MG63 (cell line): ENCODE results near the gene QPRT. TPM values are rescaled to one million over a fixed set of nuclear protein-coding genes. Genes with fewer than 3 reads are reported as not detected.
"Not testable (repeated sequence)": the region's sequence is repeated elsewhere in the genome, so short reads cannot be mapped to it uniquely, and the experiment has no call there.

Experiments
- DNase-seq: peaks from one replicate; pipeline ENCODE4 v3.0.0-alpha.2; 2020
- H3K27me3 ChIP-seq: fragments of 250-450 bp; sonication (Bioruptor Pico); 2 replicates; pipeline ENCODE4 v1.5.1; 2020; ENCODE audit warnings: mild to moderate bottlenecking, moderate library complexity
- H3K36me3 ChIP-seq: fragments of 250-450 bp; sonication (Bioruptor Pico); 2 replicates; pipeline ENCODE4 v1.5.1; 2020; ENCODE audit warnings: mild to moderate bottlenecking, moderate library complexity
- H3K4me3 ChIP-seq: fragments of 250-450 bp; sonication (Bioruptor Pico); 2 replicates; pipeline ENCODE4 v1.5.1; 2020; ENCODE audit warnings: mild to moderate bottlenecking, moderate library complexity
- H3K9me3 ChIP-seq: fragments of 250-450 bp; sonication (Bioruptor Pico); 2 replicates; pipeline ENCODE4 v1.5.1; 2020; ENCODE audit warnings: mild to moderate bottlenecking, moderate library complexity
- total RNA-seq: library from RNA; depleted of rRNA; stranded (reverse); fragments of >200 nt; shearing (Covaris generic); gene quantifications from 2 replicates; pipeline ENCODE4 v1.2.3, GENCODE V29; 2014; ENCODE audit warnings: low replicate concordance

Gene QPRT
- total RNA-seq, 1 experiment from 2014 or later, result 0.36 TPM

DNA sequence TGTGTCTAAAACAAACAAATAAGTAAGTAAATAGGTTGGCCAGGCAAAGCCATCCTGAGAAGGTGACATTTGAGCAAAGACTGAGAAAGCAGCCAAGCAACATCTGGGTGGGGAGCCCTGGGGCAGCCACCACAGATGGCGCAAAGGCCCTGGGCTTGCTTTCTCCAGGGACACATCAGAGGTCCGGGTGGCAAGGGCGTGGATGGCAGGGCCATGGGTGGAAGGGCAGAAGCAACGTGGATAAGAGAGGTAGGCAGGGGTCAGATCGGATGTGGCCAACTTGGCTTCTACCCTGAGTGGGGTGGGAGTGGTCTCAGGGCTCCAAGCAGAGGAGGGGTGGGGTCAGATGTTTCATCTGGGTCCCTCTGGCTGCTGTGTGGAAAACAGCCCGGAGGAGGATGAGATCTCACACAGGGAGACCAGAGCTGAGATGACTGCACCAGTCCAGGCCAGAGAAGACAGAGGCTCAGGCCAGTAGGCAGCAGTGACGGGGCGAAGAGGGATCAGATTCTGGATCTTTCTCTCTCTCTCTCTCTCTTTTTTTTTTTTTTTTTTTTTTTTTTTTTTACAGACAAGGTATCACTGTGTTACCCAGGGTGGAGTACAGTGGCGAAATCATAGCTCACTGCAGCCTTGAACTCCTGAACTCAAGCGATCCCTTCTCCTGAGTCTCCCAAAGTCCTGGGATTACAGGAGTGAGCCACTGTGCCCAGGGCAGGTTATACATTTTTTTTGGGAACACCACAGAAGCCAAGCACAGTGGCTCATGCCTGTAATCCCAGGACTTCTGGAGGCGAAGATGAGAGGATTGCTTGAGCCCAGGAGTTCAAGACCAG lies 22.1 kb upstream of the QPRT start:
- no peaks in the 10 kb centered on the region for H3K36me3 ChIP-seq
- no peak for DNase-seq
- H3K4me3 ChIP-seq, result no peak overlapping the region
- H3K9me3 ChIP-seq, result no peaks in the 10 kb centered on the region
- no peaks in the 10 kb centered on the region for H3K27me3 ChIP-seq

DNA sequence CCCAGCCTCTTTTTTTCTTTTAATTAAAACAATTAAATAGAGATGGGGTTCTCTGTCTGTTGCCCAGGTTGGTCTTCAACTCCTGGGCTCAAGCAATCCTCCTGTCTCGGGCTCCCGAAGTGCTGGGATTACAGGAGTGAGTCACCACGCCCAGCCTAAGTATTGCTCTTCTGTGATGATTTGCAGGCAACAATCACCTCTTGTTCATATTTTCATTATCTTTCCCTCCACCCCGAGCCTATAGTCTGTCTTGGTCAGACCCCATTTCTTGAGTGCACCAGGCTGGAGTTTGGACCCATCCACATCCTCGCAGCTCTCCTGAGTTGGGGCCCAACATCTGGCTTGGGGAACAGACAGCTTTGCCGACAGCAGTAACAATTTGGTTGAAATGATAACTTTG lies 20.3 kb upstream of the QPRT start:
- Histone ChIP-seq H3K9me3 (no peaks in the 10 kb centered on the region), H3K36me3 (no peaks in the 10 kb centered on the region), H3K27me3 (no peaks in the 10 kb centered on the region), H3K4me3 (no peak overlapping the region)
- no peak for DNase-seq

DNA sequence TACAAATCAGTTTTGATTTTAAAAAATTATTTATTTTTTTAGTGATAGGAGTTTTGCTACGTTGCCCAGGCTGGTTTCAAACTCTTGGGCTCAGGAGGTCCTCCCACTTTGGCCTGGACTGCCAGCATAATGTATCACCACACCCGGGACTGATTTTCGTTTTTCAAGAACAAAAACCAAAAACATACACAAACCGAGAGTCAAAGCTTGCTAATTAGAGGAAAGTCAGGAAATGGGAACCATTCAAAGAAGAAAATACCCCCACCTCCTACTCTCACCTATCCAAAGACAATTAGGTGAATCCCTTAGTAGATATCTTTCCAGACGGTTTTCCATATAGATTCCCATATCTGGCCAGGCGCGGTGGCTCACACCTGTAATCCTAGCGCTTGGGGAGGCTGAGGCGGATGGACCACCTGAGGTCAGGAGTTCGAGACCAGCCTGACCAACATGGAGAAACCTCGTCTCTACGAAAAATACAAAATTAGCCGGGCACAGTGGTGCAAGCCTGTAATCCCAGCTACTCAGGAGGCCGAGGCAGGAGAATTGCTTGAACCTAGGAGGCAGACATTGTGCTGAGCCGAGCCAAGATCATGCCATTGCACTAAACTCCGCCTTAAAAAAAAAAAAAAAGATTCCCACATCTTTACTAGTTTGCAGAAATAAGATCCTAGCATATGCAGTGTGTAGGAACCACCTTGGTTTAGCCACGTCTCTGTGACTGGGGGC lies 16.8 kb upstream of the QPRT start:
- Histone ChIP-seq H3K4me3 (no peak overlapping the region), H3K9me3 (no peaks in the 10 kb centered on the region), H3K36me3 (no peaks in the 10 kb centered on the region), H3K27me3 (no peaks in the 10 kb centered on the region)
- DNase-seq, result no peak

DNA sequence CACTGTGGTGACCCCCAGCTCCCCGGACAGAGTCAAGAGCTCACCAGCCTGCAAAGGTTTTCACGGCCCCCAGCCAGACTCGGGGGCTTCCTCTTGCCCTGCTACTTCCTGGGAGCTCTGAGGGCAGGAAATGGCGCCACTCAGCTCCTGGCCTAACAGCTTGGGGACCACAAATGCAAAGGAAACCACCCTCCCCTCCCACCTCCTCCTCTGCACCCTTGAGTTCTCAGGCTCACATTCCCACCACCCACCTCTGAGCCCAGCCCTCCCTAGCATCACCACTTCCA lies 16.3 kb upstream of the QPRT start:
- no peaks in the 10 kb centered on the region for H3K36me3 ChIP-seq
- DNase-seq, result no peak

DNA sequence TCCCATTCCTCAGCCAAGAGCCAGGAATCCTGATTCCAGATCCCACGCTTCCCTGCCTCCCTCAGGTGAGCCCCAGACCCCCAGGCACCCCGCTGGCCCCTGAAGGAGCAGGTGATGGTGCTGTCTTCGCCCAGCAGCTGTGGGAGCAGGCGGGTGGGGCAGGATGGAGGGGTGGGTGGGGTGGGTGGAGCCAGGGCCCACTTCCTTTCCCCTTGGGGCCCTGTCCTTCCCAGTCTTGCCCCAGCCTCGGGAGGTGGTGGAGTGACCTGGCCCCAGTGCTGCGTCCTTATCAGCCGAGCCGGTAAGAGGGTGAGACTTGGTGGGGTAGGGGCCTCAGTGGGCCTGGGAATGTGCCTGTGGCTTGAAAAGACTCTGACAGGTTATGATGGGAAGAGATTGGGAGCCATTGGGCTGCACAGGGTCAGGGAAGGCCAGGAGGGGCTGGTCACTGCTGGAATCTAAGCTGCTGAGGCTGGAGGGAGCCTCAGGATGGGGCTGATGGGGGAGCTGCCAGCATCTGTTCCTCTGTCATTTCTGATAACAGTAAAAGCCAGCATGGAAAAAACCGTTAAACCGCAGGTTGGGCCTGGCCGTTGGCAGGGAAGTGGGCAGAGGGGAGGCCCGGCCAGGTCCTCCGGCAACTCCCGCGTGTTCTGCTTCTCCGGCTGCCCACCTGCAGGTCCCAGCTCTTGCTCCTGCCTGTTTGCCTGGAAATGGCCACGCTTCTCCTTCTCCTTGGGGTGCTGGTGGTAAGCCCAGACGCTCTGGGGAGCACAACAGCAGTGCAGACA lies 15.8 kb upstream of the QPRT start, which contains the start of gene SPN:
SPN (plus strand) TSS at position 232 of the 791 bp plus-strand sequence; CDS start at position 714, 482 bp downstream.
- Histone ChIP-seq H3K4me3 (no peak within 1 kb of the TSS), H3K36me3 (no peaks in the 10 kb centered on the region), H3K27me3 (no peaks in the 10 kb centered on the region), H3K9me3 (no peaks in the 10 kb centered on the region)
- no peak for DNase-seq

More for the DNA sequence above, 16.3 kb upstream of the QPRT start:
- Histone ChIP-seq H3K27me3 (no peaks in the 10 kb centered on the region), H3K4me3 (no peak overlapping the region), H3K9me3 (no peaks in the 10 kb centered on the region)

DNA sequence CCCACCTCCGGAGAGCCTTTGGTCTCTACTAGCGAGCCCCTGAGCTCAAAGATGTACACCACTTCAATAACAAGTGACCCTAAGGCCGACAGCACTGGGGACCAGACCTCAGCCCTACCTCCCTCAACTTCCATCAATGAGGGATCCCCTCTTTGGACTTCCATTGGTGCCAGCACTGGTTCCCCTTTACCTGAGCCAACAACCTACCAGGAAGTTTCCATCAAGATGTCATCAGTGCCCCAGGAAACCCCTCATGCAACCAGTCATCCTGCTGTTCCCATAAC lies 15.2 kb upstream of the QPRT start:
- no peaks in the 10 kb centered on the region for H3K36me3 ChIP-seq
- no peaks in the 10 kb centered on the region for H3K27me3 ChIP-seq
- H3K9me3 ChIP-seq, result no peaks in the 10 kb centered on the region
- no peak overlapping the region for H3K4me3 ChIP-seq
- DNase-seq, result no peak

DNA sequence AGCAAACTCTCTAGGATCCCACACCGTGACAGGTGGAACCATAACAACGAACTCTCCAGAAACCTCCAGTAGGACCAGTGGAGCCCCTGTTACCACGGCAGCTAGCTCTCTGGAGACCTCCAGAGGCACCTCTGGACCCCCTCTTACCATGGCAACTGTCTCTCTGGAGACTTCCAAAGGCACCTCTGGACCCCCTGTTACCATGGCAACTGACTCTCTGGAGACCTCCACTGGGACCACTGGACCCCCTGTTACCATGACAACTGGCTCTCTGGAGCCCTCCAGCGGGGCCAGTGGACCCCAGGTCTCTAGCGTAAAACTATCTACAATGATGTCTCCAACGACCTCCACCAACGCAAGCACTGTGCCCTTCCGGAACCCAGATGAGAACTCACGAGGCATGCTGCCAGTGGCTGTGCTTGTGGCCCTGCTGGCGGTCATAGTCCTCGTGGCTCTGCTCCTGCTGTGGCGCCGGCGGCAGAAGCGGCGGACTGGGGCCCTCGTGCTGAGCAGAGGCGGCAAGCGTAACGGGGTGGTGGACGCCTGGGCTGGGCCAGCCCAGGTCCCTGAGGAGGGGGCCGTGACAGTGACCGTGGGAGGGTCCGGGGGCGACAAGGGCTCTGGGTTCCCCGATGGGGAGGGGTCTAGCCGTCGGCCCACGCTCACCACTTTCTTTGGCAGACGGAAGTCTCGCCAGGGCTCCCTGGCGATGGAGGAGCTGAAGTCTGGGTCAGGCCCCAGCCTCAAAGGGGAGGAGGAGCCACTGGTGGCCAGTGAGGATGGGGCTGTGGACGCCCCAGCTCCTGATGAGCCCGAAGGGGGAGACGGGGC lies 14.7 kb upstream of the QPRT start:
- no peak for DNase-seq
- Histone ChIP-seq H3K27me3 (no peaks in the 10 kb centered on the region), H3K4me3 (no peak overlapping the region), H3K9me3 (no peaks in the 10 kb centered on the region), H3K36me3 (no peaks in the 10 kb centered on the region)

DNA sequence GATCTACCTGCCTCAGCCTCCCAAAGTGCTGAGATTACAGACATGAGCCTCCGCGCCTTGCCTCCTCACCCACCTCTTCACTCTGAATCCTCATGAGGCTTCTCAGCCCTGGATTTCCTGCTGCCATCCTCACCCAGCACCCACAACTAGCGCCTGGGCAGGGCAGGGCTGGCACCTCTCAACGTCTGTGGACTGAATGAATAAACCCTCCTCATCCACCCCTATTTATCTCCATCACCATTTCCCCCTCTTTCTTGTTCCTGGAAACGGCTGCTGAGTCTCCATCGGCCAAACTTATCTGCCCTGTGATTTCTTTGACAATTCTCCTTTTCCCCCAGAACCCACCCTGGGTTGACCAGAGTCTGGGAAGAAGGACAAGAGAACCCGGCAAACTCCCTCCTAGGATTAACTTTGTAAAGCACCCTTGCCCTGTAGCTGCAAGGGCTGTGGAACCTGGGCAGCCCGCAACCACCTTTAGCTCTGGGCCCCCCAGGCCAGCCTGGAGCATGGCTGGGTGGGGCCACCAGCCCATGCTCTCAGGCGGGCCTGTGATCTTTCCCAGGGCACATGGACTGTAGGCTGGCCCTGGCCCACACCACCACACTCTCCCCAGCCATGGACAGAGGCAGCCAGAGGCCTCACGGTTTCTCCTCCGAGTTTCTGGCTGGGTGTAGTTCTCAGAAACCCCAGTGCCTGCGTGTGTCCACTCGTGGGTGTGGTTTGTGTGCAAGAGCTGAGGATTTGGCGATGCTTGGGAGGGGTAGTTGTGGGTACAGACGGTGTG lies 13.5 kb upstream of the QPRT start:
- Histone ChIP-seq H3K9me3 (no peaks in the 10 kb centered on the region), H3K27me3 (no peaks in the 10 kb centered on the region), H3K36me3 (no peaks in the 10 kb centered on the region), H3K4me3 (no peak overlapping the region)
- no peak for DNase-seq

DNA sequence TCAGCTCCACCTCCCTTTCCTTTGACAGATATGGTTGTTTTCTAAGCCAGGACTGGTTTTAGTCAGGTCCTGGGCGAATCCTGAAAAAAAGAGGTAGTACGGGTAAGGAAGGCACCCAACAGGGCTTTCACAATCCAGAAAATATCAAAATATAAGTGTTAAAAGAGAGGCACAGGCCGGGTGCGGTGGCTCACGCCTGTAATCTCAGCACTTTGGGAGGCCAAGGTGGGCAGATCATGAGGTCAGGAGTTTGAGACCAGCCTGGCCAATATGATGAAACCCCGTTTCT lies 11.7 kb upstream of the QPRT start:
- DNase-seq, H3K36me3 ChIP-seq, H3K27me3 ChIP-seq: not testable (repeated sequence)

DNA sequence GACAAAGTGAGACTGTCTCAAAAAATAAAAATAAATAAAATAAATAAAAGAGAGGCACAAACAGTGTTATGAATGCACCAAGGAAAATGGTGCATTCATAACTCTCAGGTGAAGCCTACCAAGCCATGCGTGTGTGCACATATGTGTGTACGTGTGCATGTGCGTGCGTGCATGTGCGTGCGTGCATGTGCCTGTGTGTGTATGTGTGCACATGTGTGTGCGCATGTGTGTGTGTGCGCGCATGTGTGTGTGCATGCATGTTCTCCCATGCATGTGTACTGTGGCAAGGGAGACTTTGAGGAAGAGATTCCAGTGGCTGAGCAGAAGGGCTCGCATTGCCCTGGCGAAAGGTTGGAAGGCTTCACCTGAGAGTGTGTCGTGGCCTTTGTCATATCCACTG lies 11.2 kb upstream of the QPRT start:
- H3K27me3 ChIP-seq, result no peaks in the 10 kb centered on the region
- no peak overlapping the region for H3K4me3 ChIP-seq
- no peaks in the 10 kb centered on the region for H3K36me3 ChIP-seq
- H3K9me3 ChIP-seq, result no peaks in the 10 kb centered on the region
- DNase-seq, result no peak

More for the DNA sequence above, 11.7 kb upstream of the QPRT start:
- H3K9me3 ChIP-seq, H3K4me3 ChIP-seq: not testable (repeated sequence)

DNA sequence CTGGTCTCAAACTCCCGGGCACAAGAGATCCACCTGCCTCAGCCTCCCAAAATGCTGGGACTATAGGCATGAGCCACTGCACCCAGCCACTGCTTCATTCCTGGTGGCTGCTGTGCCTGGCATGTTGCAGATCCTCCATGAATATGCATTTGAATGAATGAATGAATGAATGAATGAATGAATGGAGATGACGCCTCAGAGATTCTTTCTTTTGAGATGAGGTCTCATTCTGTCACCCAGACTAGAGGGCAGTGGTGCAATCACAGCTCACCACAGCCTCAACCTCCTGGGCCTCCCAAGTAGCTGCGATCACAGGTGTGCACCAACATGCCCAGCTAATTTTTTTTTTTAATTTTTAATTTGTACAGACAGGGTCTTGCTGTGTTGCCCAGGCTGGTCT lies 10.7 kb upstream of the QPRT start:
- Histone ChIP-seq H3K27me3 (no peaks in the 10 kb centered on the region), H3K9me3 (no peaks in the 10 kb centered on the region), H3K4me3 (no peak overlapping the region), H3K36me3 (no peaks in the 10 kb centered on the region)
- no peak for DNase-seq

DNA sequence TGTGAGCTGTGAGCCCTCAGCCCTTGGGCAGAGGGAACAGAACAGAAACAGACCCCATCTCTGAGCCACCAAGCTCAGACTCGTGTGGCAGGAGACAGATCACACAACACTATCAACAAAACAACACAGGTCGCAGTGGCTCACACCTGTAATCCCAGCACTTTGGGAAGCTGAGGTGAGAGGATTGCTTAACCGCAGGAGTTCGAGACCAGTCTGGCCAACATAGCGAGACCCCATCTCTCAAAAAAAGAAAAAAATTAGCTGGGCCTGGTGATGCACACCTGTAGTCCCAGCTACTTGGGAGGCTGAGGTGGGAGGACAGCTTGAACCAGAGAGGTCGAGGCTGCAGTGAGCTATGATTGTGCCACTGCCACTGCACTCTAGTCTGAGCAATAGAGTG lies 5.5 kb upstream of the QPRT start:
- no peak for DNase-seq
- no peaks in the 10 kb centered on the region for H3K36me3 ChIP-seq
- no peaks in the 10 kb centered on the region for H3K9me3 ChIP-seq
- no peaks in the 10 kb centered on the region for H3K27me3 ChIP-seq
- no peak overlapping the region for H3K4me3 ChIP-seq

DNA sequence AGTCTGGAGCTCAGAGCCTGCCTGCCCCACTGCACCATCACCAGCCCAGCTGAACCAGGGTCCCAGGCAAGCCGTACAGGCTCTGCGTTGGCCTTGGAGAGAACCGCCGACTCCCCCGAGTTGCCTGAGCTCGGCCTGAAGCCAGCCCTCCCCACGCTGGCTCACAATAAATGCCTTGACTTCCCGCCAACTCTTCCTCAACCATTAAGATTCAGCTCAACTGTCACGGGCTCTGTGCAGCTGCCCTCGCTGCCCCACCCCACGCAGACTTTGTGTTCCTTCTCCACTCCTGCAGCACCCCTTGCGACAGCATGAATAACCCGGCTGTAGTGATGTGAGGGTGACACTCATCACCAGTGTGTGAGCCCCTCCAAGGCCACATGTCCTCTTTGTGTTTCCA lies 4.8 kb upstream of the QPRT start:
- Histone ChIP-seq H3K36me3 (no peaks in the 10 kb centered on the region), H3K4me3 (no peak overlapping the region), H3K9me3 (no peaks in the 10 kb centered on the region), H3K27me3 (no peaks in the 10 kb centered on the region)
- no peak for DNase-seq

DNA sequence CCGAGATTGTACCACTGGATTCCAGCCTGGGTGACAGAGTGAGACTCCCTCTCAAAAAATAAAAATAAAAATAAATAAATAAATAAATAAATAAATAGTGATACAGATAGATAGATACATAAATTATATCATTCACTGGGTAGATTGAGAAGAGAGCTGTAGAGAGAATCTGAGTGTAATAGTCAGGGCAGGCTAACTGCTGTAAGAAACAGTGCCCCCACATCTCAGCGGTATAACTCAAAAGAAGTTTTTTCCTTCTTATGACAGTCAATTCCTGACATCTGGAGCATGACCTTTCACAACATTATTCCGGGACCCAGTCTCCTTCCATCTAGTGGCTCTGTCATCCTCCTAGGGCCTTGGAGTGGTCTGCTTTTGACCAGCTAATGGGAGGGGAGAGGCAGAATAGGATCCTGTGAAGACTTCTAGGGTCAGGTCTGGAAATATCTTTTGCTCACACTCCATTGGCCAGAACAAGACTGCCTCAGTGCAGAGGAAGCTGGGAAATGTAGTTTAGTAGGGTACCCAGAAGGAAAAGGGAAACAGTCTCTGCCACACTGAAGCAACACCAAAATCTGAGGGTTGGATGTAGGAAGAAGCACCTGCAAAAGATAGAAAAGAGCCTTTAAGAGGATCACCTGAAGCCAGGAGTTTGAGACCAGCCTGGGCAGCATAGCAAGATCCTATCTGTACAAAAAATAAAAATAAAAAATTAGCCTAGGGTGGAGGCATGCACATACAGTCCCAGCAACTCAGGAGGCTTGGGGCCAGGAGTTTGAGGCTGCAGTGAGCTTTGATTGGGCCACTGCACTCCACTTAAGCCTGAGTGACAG lies 3.0 kb upstream of the QPRT start:
- DNase-seq, result no peak
- H3K4me3 ChIP-seq, result no peak overlapping the region
- H3K36me3 ChIP-seq, result no peaks in the 10 kb centered on the region
- H3K27me3 ChIP-seq, result no peaks in the 10 kb centered on the region
- no peaks in the 10 kb centered on the region for H3K9me3 ChIP-seq

DNA sequence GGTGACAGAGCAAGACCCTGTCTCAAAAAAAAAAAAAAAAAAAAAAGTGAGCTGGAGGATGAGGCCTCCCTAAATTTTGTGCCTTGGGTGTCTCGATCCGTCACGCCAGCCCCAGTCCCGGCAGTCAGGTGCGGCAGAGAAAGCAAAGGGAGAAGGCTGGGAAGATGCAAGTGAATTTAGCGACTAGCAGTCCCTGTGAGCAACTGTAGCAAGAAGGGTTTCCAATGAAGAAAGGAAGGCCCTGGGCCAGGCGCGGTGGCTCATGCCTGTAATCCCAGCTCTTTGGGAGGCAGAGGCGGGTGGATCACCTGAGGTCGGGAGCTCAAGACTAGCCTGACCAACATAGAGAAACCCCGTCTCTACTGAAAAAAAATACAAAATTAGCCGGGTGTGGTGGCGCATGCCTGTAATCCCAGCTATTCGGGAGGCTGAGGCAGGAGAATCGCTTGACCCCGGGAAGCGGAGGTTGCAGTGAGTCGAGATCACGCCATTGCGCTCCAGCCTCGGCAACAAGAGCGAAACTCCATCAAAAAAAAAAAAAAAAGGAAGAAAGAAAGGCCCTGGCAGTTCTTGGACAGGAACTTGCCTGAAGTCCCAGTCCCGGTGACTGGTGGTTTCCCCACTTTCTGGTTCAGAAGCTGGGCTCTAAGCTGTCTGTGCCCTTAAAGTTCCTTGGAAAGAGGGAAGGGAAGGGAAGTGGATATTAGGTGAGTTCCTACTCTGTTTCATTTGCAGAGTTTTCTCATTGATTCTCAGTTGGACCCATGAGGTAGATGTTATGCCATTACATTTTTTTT lies 1.8 kb upstream of the QPRT start:
- Histone ChIP-seq H3K9me3 (no peaks in the 10 kb centered on the region), H3K36me3 (no peaks in the 10 kb centered on the region)
- no peak for DNase-seq

More for the DNA sequence above, 1.8 kb upstream of the QPRT start:
- no peak overlapping the region for H3K4me3 ChIP-seq
- H3K27me3 ChIP-seq, result no peaks in the 10 kb centered on the region
